H1 (cell line): ENCODE data around the gene EGLN3.

Source experiments
- CTCF ChIP-seq, 3 experiments: IDR thresholded peaks; 1 replicate in 2 of 3; 2 replicates in 1 of 3; pipeline versions ENCODE4 v1.5.1 to v1.6.1; 2011; ENCODE audit warnings: low read length in 3 of 3, mild to moderate bottlenecking in 3 of 3, inconsistent platforms in 2 of 3, low read depth in 1 of 3, moderate library complexity in 1 of 3; ENCODE audit not compliant: insufficient read depth in 1 of 3; ENCODE audit errors: control extremely low read depth in 1 of 3
- HDAC6 ChIP-seq: IDR thresholded peaks from one replicate; pipeline ENCODE4 v1.7.1; 2012; ENCODE audit warnings: low read depth, mild to moderate bottlenecking, inconsistent platforms, low read length, moderate library complexity
- JUN ChIP-seq: IDR thresholded peaks from 2 replicates; pipeline ENCODE4 v1.6.1; 2011; ENCODE audit warnings: low read depth, mild to moderate bottlenecking, improper control_type of control experiment, low read length
- JUND ChIP-seq: IDR thresholded peaks from 2 replicates; pipeline ENCODE4 v1.6.1; 2011; ENCODE audit warnings: mild to moderate bottlenecking, improper control_type of control experiment, low read length
- POLR2A ChIP-seq, 2 experiments: IDR thresholded peaks; 1 replicate in 1 of 2; 2 replicates in 1 of 2; pipeline ENCODE4 v1.6.1; 2011; ENCODE audit warnings: low read depth in 2 of 2, low read length in 2 of 2, mild to moderate bottlenecking in 2 of 2; ENCODE audit errors: control extremely low read depth in 1 of 2
- RAD21 ChIP-seq, 2 experiments: IDR thresholded peaks in 1 of 2; conservative IDR thresholded peaks in 1 of 2; 2 replicates each; pipeline ENCODE4 v1.6.1; 2011; ENCODE audit warnings: low read depth in 2 of 2, low read length in 2 of 2, improper control_type of control experiment in 1 of 2, inconsistent platforms in 1 of 2, mild to moderate bottlenecking in 1 of 2, moderate library complexity in 1 of 2
- RFX5 ChIP-seq: IDR thresholded peaks from 2 replicates; pipeline ENCODE4 v1.6.1; 2011; ENCODE audit warnings: low read depth, low read length, improper control_type of control experiment, borderline replicate concordance
- TAF1 ChIP-seq: IDR thresholded peaks from 2 replicates; pipeline ENCODE4 v1.6.1; 2011; ENCODE audit warnings: mild to moderate bottlenecking, low read depth, low read length
- ZNF274 ChIP-seq: IDR thresholded peaks from 2 replicates; pipeline ENCODE4 v1.7.0; 2012; ENCODE audit warnings: low read length, borderline replicate concordance; ENCODE audit errors: extremely low read depth
- TF ChIP-seq, protein P1 (sequence below): IDR thresholded peaks from 2 replicates; pipeline ENCODE4 v1.6.1; 2011; ENCODE audit warnings: low read length, improper control_type of control experiment

- TF ChIP-seq CTCF (IDR thresholded peaks at IDR 0.05; ENCODE audit: control extremely low read depth in 1 of 3, insufficient read depth in 1 of 3, low read depth in 1 of 3, low read length in 3 of 3) (no peak), RFX5 (no peak), RAD21 (IDR thresholded peaks at IDR 0.05 in 1 of 2, conservative IDR thresholded peaks at IDR 0.05 in 1 of 2; ENCODE audit: low read depth in 2 of 2, low read length in 2 of 2) (no peak), JUND (no peak), POLR2A (IDR thresholded peaks at IDR 0.05; ENCODE audit: control extremely low read depth in 1 of 2, low read depth in 2 of 2, low read length in 2 of 2) (no peak), JUN (no peak), TAF1 (no peak), ZNF274 (no peak), HDAC6 (no peak)
- TF ChIP-seq, protein P1, sequence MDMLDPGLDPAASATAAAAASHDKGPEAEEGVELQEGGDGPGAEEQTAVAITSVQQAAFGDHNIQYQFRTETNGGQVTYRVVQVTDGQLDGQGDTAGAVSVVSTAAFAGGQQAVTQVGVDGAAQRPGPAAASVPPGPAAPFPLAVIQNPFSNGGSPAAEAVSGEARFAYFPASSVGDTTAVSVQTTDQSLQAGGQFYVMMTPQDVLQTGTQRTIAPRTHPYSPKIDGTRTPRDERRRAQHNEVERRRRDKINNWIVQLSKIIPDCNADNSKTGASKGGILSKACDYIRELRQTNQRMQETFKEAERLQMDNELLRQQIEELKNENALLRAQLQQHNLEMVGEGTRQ: no peak
Measured at GRCh38 chr14:33904609-33905008, 46.3 kb downstream of the EGLN3 start.
